GM10847 (cell line): ENCODE results near the gene DIS3L.
A peak's percentile ranks its signal among the peaks of the same experiment; 100 is the strongest.

Source experiments
- POLR2A ChIP-seq: IDR thresholded peaks from 2 replicates; pipeline ENCODE4 v1.6.1; 2011; ENCODE audit not compliant: insufficient read length; ENCODE audit errors: extremely low read depth

Gene DIS3L

GRCh38 chr15:66356359-66357236 lies 63.2 kb downstream of the DIS3L start, which contains the start of gene TIPIN:
TSS of gene TIPIN (minus strand) at chr15:66356685. CDS start at chr15:66352947, 3,738 bp downstream.
- peak; percentile 73 for TF ChIP-seq POLR2A

GRCh38 chr15:66359740-66360139 lies 66.4 kb downstream of the DIS3L start:
- TF ChIP-seq POLR2A, result no peak

GRCh38 chr15:66362776-66363175 lies 69.4 kb downstream of the DIS3L start:
- no peak for TF ChIP-seq POLR2A

GRCh38 chr15:66364944-66365528 lies 71.7 kb downstream of the DIS3L start:
- no peak for TF ChIP-seq POLR2A

GRCh38 chr15:66369773-66370651 lies 76.6 kb downstream of the DIS3L start:
- no peak for TF ChIP-seq POLR2A

- no peak for TF ChIP-seq POLR2A
Observed at GRCh38 chr15:66374179-66374578, 80.8 kb downstream of the DIS3L start.

- no peak for TF ChIP-seq POLR2A
Observed at GRCh38 chr15:66378814-66379430, 85.6 kb downstream of the DIS3L start.
